ENCODE data around the gene GALNT14.

GALNT14 gene

GRCh38 chr2:30990176-30990575, 148.1 kb downstream of the GALNT14 start:
- H3K4me3 ChIP-seq (replicated peaks; ENCODE audit: low read depth, low read length) = no peak overlapping the region
- no peak for TF ChIP-seq CTCF (IDR thresholded peaks at IDR 0.05; ENCODE audit: low read depth, low read length, missing control alignments)
- no peak for DNase-seq (ENCODE audit: extremely low read depth, low read depth)

GRCh38 chr2:30989746-30990145, 148.5 kb downstream of the GALNT14 start:
- no peak for DNase-seq (ENCODE audit: extremely low read depth, low read depth)
- TF ChIP-seq CTCF (IDR thresholded peaks at IDR 0.05; ENCODE audit: low read depth, low read length, missing control alignments) = no peak
- H3K4me3 ChIP-seq (replicated peaks; ENCODE audit: low read depth, low read length) = no peak overlapping the region

- H3K4me3 ChIP-seq (replicated peaks; ENCODE audit: low read depth, low read length) = no peak overlapping the region
- no peak for TF ChIP-seq CTCF (IDR thresholded peaks at IDR 0.05; ENCODE audit: low read depth, low read length, missing control alignments)
- DNase-seq (ENCODE audit: extremely low read depth, low read depth) = no peak
Observed at GRCh38 chr2:30987566-30987965, 150.7 kb downstream of the GALNT14 start.

GRCh38 chr2:30986231-30986580, 152.0 kb downstream of the GALNT14 start:
- DNase-seq (ENCODE audit: extremely low read depth, low read depth) = no peak
- H3K4me3 ChIP-seq (replicated peaks; ENCODE audit: low read depth, low read length) = no peak overlapping the region
- TF ChIP-seq CTCF (IDR thresholded peaks at IDR 0.05; ENCODE audit: low read depth, low read length, missing control alignments) = no peak

- no peak for TF ChIP-seq CTCF (IDR thresholded peaks at IDR 0.05; ENCODE audit: low read depth, low read length, missing control alignments)
- DNase-seq (ENCODE audit: extremely low read depth, low read depth) = no peak
- H3K4me3 ChIP-seq (replicated peaks; ENCODE audit: low read depth, low read length) = no peak overlapping the region
Observed at GRCh38 chr2:30985493-30986230, 152.6 kb downstream of the GALNT14 start.

GRCh38 chr2:30984148-30984547, 154.1 kb downstream of the GALNT14 start:
- no peak for DNase-seq (ENCODE audit: extremely low read depth, low read depth)
- H3K4me3 ChIP-seq (replicated peaks; ENCODE audit: low read depth, low read length) = no peak overlapping the region
- TF ChIP-seq CTCF (IDR thresholded peaks at IDR 0.05; ENCODE audit: low read depth, low read length, missing control alignments) = no peak

- no peak overlapping the region for H3K4me3 ChIP-seq (replicated peaks; ENCODE audit: low read depth, low read length)
- TF ChIP-seq CTCF (IDR thresholded peaks at IDR 0.05; ENCODE audit: low read depth, low read length, missing control alignments) = no peak
- DNase-seq (ENCODE audit: extremely low read depth, low read depth) = no peak
Observed at GRCh38 chr2:30981510-30981909, 156.7 kb downstream of the GALNT14 start.

Data from HFF-Myc (cell line).